D341Med (cell line): ENCODE results near the gene FMN1.

Experiments
- DNase-seq: peaks from one replicate; pipeline ENCODE4 v3.0.0; 2012; ENCODE audit warnings: low spot score

The FMN1 gene

DNA sequence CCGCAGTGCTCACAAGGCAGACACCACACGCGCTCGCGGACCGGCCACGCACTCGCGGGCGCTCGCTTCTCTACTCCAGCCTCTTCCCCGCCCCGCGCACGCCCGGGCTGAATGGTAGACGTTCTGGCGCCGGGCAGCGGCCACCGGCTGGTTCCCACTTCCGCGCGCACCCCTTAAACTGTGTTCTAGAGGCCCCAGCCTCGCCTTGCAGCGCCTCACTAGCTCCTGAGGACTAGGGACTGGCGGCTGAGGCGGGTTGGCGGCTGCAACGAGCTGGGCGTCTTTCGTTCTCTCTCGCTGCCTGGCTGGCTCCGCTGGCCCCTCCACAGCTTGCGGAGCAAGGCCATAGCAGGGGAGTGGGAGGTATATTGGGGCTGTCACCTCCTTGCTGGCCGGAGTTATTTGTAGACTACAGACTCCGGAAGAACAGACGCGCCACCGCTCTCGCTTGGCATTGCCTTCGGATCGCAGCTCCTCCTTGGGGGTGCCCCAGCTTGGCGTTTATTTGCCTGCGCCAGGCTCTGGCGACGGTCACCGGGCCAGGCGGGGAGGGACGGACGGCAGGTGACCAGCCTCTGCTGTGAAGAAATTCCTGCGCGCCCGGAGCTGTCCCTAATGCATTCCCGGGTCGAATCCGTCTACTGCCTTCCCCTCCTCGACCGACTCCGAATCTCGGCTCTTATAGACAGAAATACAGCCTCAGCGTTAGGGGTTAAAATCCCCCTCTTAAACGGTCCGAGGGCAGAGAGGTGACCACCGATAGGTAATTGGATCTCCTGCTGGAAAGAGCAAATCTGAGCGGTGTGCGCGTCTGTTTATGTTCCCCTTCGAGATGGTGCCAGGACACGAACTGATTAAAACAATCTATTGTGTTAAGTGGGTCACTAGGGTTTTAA, 475.4 kb downstream of the FMN1 start:
- DNase-seq, result peak; percentile 46

- peak; percentile 55 for DNase-seq
Measured at GRCh38 chr15:32718227-32718820, 476.2 kb downstream of the FMN1 start.

- DNase-seq, result peak; percentile 66
Measured at GRCh38 chr15:32717426-32718226, 476.9 kb downstream of the FMN1 start, which contains the start of gene GREM1. GREM1 (plus strand) TSS chr15:32718004; CDS start chr15:32730691, 12,687 bp downstream.

DNA sequence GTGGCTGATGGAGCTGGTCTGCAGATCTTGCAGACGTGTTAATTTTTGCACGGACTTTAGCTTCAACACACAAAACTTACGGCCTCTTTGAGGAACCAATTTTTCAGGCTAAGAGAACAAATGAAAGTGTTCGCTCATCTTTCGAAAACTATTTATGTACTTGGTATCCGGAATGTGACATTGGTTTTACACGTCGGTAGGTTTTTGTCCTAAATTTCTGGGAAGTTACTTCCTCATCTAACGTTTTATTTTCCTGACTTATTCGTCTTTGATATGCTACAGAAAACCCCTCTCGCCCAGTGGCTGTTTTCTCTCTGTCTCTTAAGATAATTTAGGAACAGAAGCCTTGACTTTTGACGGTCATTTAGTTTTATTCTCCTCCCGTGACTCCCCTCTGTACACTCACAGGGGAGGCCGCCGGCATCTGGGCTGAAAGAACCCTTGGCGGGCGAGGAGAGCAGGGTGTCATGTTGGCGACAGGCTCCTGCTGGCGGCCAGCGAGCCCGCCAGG, 477.5 kb downstream of the FMN1 start:
- no peak for DNase-seq

GRCh38 chr15:32716216-32716914, 478.1 kb downstream of the FMN1 start:
- no peak for DNase-seq
